ENCODE measurements around the gene CEP128.

Gene CEP128

GRCh38 chr14:80618751-80619329 is 322.7 kb downstream of the CEP128 start:
- ChIA-PET CTCF (no interaction called here), POLR2A (no interaction called here)
- no peak for DNase-seq (ENCODE audit: extremely low spot score)
- TF ChIP-seq TARDBP (IDR thresholded peaks at IDR 0.05) (no peak), FOXM1 (IDR thresholded peaks at IDR 0.05; ENCODE audit: borderline replicate concordance) (no peak), ZNF384 (IDR thresholded peaks at IDR 0.05) (no peak), SUZ12 (IDR thresholded peaks at IDR 0.05) (no peak), FOXA1 (IDR thresholded peaks at IDR 0.05) (no peak), NFRKB (IDR thresholded peaks at IDR 0.05) (no peak), SP1 (IDR thresholded peaks at IDR 0.05) (no peak), ARNT (IDR thresholded peaks at IDR 0.05) (no peak), LEF1 (IDR thresholded peaks at IDR 0.05; ENCODE audit: borderline replicate concordance) (no peak), HDGF (IDR thresholded peaks at IDR 0.05; ENCODE audit: borderline replicate concordance) (no peak), FOXK2 (IDR thresholded peaks at IDR 0.05) (no peak), CTBP1 (IDR thresholded peaks at IDR 0.05; ENCODE audit: borderline replicate concordance) (no peak), PKNOX1 (IDR thresholded peaks at IDR 0.05) (no peak), L3MBTL2 (conservative IDR thresholded peaks at IDR 0.05) (no peak)

- no peak for DNase-seq (ENCODE audit: extremely low spot score)
- POLR2A ChIA-PET = no interaction called here
- CTCF ChIA-PET = interaction anchor here (0.6 to 0.7 kb wide), 2 partner anchors 247 to 1263 kb away, joined by 3 to 4 read pairs; no protein-coding TSS in a partner anchor
Measured at GRCh38 chr14:80615831-80616230, 325.7 kb downstream of the CEP128 start.

GRCh38 chr14:80609055-80609454 is 332.5 kb downstream of the CEP128 start:
- TF ChIP-seq SUZ12 (IDR thresholded peaks at IDR 0.05) (no peak), ELF4 (IDR thresholded peaks at IDR 0.05) (no peak), L3MBTL2 (conservative IDR thresholded peaks at IDR 0.05) (no peak), FOXK2 (IDR thresholded peaks at IDR 0.05) (no peak), BHLHE40 (IDR thresholded peaks at IDR 0.05; ENCODE audit: borderline replicate concordance) (no peak), HDGF (IDR thresholded peaks at IDR 0.05; ENCODE audit: borderline replicate concordance) (no peak), FOXA1 (IDR thresholded peaks at IDR 0.05) (no peak), ARNT (IDR thresholded peaks at IDR 0.05) (no peak), PKNOX1 (IDR thresholded peaks at IDR 0.05) (no peak), LEF1 (IDR thresholded peaks at IDR 0.05; ENCODE audit: borderline replicate concordance) (no peak), CTBP1 (IDR thresholded peaks at IDR 0.05; ENCODE audit: borderline replicate concordance) (no peak), SP1 (IDR thresholded peaks at IDR 0.05) (no peak), TARDBP (IDR thresholded peaks at IDR 0.05) (no peak), FOXM1 (IDR thresholded peaks at IDR 0.05; ENCODE audit: borderline replicate concordance) (no peak), NFRKB (IDR thresholded peaks at IDR 0.05) (no peak), ZNF384 (IDR thresholded peaks at IDR 0.05) (no peak)
- POLR2A ChIA-PET = no interaction called here
- no peak for DNase-seq (ENCODE audit: extremely low spot score)
- CTCF ChIA-PET = no interaction called here

More at GRCh38 chr14:80615831-80616230, 325.7 kb downstream of the CEP128 start:
- no peak for TF ChIP-seq FOXK2 (IDR thresholded peaks at IDR 0.05)
- no peak for TF ChIP-seq CTBP1 (IDR thresholded peaks at IDR 0.05; ENCODE audit: borderline replicate concordance)
- TF ChIP-seq BHLHE40 (IDR thresholded peaks at IDR 0.05; ENCODE audit: borderline replicate concordance) = no peak
- TF ChIP-seq ZNF384 (IDR thresholded peaks at IDR 0.05) = no peak
- no peak for TF ChIP-seq LEF1 (IDR thresholded peaks at IDR 0.05; ENCODE audit: borderline replicate concordance)
- no peak for TF ChIP-seq PKNOX1 (IDR thresholded peaks at IDR 0.05)
- TF ChIP-seq FOXA1 (IDR thresholded peaks at IDR 0.05) = no peak
- no peak for TF ChIP-seq FOXM1 (IDR thresholded peaks at IDR 0.05; ENCODE audit: borderline replicate concordance)

- DNase-seq (ENCODE audit: extremely low spot score) = no peak
- POLR2A ChIA-PET = no interaction called here
- CTCF ChIA-PET = no interaction called here
- TF ChIP-seq FOXK2 (IDR thresholded peaks at IDR 0.05) = no peak
- no peak for TF ChIP-seq TARDBP (IDR thresholded peaks at IDR 0.05)
- no peak for TF ChIP-seq SP1 (IDR thresholded peaks at IDR 0.05)
- TF ChIP-seq BHLHE40 (IDR thresholded peaks at IDR 0.05; ENCODE audit: borderline replicate concordance) = no peak
Measured at GRCh38 chr14:80608563-80608962, 333.0 kb downstream of the CEP128 start.

GRCh38 chr14:80607430-80608190 is 333.9 kb downstream of the CEP128 start:
- DNase-seq (ENCODE audit: extremely low spot score) = no peak
- ChIA-PET CTCF (interaction anchor here (1.2 kb wide), 1 partner anchor 21 kb away, joined by 4 read pairs; no protein-coding TSS in a partner anchor), POLR2A (no interaction called here)
- TF ChIP-seq ELF4 (IDR thresholded peaks at IDR 0.05) = no peak
- no peak for TF ChIP-seq L3MBTL2 (conservative IDR thresholded peaks at IDR 0.05)
- TF ChIP-seq FOXK2 (IDR thresholded peaks at IDR 0.05) = no peak
- TF ChIP-seq HDGF (IDR thresholded peaks at IDR 0.05; ENCODE audit: borderline replicate concordance) = no peak
- no peak for TF ChIP-seq TARDBP (IDR thresholded peaks at IDR 0.05)
- TF ChIP-seq LEF1 (IDR thresholded peaks at IDR 0.05; ENCODE audit: borderline replicate concordance) = no peak

GRCh38 chr14:80606347-80606772 is 335.2 kb downstream of the CEP128 start:
- TF ChIP-seq FOXA1 (IDR thresholded peaks at IDR 0.05) (no peak), ZNF384 (IDR thresholded peaks at IDR 0.05) (no peak), BHLHE40 (IDR thresholded peaks at IDR 0.05; ENCODE audit: borderline replicate concordance) (no peak), TARDBP (IDR thresholded peaks at IDR 0.05) (no peak), SP1 (IDR thresholded peaks at IDR 0.05) (no peak), CTBP1 (IDR thresholded peaks at IDR 0.05; ENCODE audit: borderline replicate concordance) (no peak), NFRKB (IDR thresholded peaks at IDR 0.05) (no peak), FOXM1 (IDR thresholded peaks at IDR 0.05; ENCODE audit: borderline replicate concordance) (no peak), ELF4 (IDR thresholded peaks at IDR 0.05) (no peak), LEF1 (IDR thresholded peaks at IDR 0.05; ENCODE audit: borderline replicate concordance) (no peak), SUZ12 (IDR thresholded peaks at IDR 0.05) (no peak), ARNT (IDR thresholded peaks at IDR 0.05) (no peak), HDGF (IDR thresholded peaks at IDR 0.05; ENCODE audit: borderline replicate concordance) (no peak), L3MBTL2 (conservative IDR thresholded peaks at IDR 0.05) (no peak), PKNOX1 (IDR thresholded peaks at IDR 0.05) (no peak), FOXK2 (IDR thresholded peaks at IDR 0.05) (no peak)
- DNase-seq (ENCODE audit: extremely low spot score) = no peak
- ChIA-PET POLR2A (no interaction called here), CTCF (interaction anchor here (1.2 kb wide), 1 partner anchor 20 kb away, joined by 4 read pairs; no protein-coding TSS in a partner anchor)

All from HEK293T (cell line).